A549 treated with AZD2906 at 1 μM for 4 hours (cell line): Measurements from ENCODE around the gene BCAS3. TPM values are rescaled to one million over a fixed set of nuclear protein-coding genes. Genes with fewer than 3 reads are reported as not detected.

Source experiments
- total RNA-seq: library from RNA; stranded (reverse); fragments of 200-300 nt; extraction: Qiagen RNA extraction; gene quantifications from 5 replicates; pipeline ENCODE4 v1.2.3, GENCODE V29; 2022

The BCAS3 gene
- 7.3 to 9.3 TPM (median 8.2 TPM) in 5 replicates for total RNA-seq

GRCh38 chr17:60677308-60678117, at the start of gene BCAS3:
TSS of gene BCAS3 (plus strand) at chr17:60677851.

GRCh38 chr17:61399131-61400065, 721.7 kb downstream of the BCAS3 start, which contains the start of gene TBX2:
TSS of gene TBX2 (plus strand) at chr17:61399843. CDS start at chr17:61400177, 334 bp downstream.

Other genes with a start within 250 kb of the BCAS3 start
- gene APPBP2, start 151.6 kb upstream of the BCAS3 start, total RNA-seq, result 12.4 to 17.9 TPM (median 16.5 TPM) in 5 replicates
- gene PPM1D, start 77.7 kb upstream of the BCAS3 start, total RNA-seq, result 16.7 to 21.0 TPM (median 19.2 TPM) in 5 replicates